Kasumi-1 (cell line): ENCODE data around the gene CFAP206.
"Not testable (repeated sequence)": the region's sequence is repeated elsewhere in the genome, so short reads cannot be mapped to it uniquely, and the experiment has no call there.

Source experiments
- DNase-seq, 2 experiments: peaks; one replicate each; lab custom pipeline; 2025; lab: John Stamatoyannopoulos, UW

The CFAP206 gene

GRCh38 chr6:87420360-87420759 is 12.6 kb downstream of the CFAP206 start:
- no peak for DNase-seq

GRCh38 chr6:87421576-87421975 is 13.8 kb downstream of the CFAP206 start:
- no peak for DNase-seq

GRCh38 chr6:87426789-87427188 is 19.0 kb downstream of the CFAP206 start:
- no peak for DNase-seq

GRCh38 chr6:87430499-87430898 is 22.7 kb downstream of the CFAP206 start:
- no peak for DNase-seq

- no peak for DNase-seq
Observed at GRCh38 chr6:87431263-87431662, 23.5 kb downstream of the CFAP206 start.

GRCh38 chr6:87436435-87436834 is 28.7 kb downstream of the CFAP206 start:
- DNase-seq: peak; percentile 82

- no peak for DNase-seq
Observed at GRCh38 chr6:87441711-87442110, 33.9 kb downstream of the CFAP206 start.

- DNase-seq: no peak
Observed at GRCh38 chr6:87444362-87444761, 36.6 kb downstream of the CFAP206 start.

- no peak for DNase-seq
Observed at GRCh38 chr6:87465051-87465450, 57.3 kb downstream of the CFAP206 start.

GRCh38 chr6:87472525-87473418 is 65.0 kb downstream of the CFAP206 start, which contains the start of gene SLC35A1:
Gene SLC35A1, plus strand, starts transcription at chr6:87472974. Its CDS starts 30 bp downstream, at chr6:87473004.
- peak; percentile 90 to 92 for DNase-seq

GRCh38 chr6:87473419-87473903 is 65.7 kb downstream of the CFAP206 start:
- DNase-seq: peak; percentile 35 to 60

- peak; percentile 17 to 22 for DNase-seq
Observed at GRCh38 chr6:87481931-87482330, 74.2 kb downstream of the CFAP206 start.

GRCh38 chr6:87482366-87482765 is 74.6 kb downstream of the CFAP206 start:
- peak; percentile 48 to 67 for DNase-seq

GRCh38 chr6:87483929-87484328 is 76.2 kb downstream of the CFAP206 start:
- peak; percentile 44 to 46 for DNase-seq

- DNase-seq: no peak
Observed at GRCh38 chr6:87484491-87484890, 76.7 kb downstream of the CFAP206 start.

- DNase-seq: no peak
Observed at GRCh38 chr6:87487555-87487954, 79.8 kb downstream of the CFAP206 start.

- not testable (repeated sequence) for DNase-seq
Observed at GRCh38 chr6:87489326-87489725, 81.6 kb downstream of the CFAP206 start.

GRCh38 chr6:87494761-87495422 is 87.1 kb downstream of the CFAP206 start:
- DNase-seq: no peak

- no peak for DNase-seq
Observed at GRCh38 chr6:87498048-87498447, 90.3 kb downstream of the CFAP206 start.

- DNase-seq: no peak
Observed at GRCh38 chr6:87501809-87502572, 94.2 kb downstream of the CFAP206 start.

- DNase-seq: no peak
Observed at GRCh38 chr6:87504441-87504840, 96.7 kb downstream of the CFAP206 start.
